ENCODE results near the gene FCSK. TPM values are rescaled to one million over a fixed set of nuclear protein-coding genes. Genes with fewer than 3 reads are reported as not detected.
A peak's percentile ranks its signal among the peaks of the same experiment; 100 is the strongest.

The FCSK gene
- total and polyA plus RNA-seq, 2 of the 13 experiments (the other 11 are each of a cell fraction or from before 2014, with no cell fraction given): 9.1 to 19.2 TPM

GRCh38 chr16:70470927-70471341 lies 16.5 kb downstream of the FCSK start (continued):
- TF ChIP-seq ZBTB37 (CRISPR knock-in tag; IDR thresholded peaks at IDR 0.05) (no peak), ZNF670 (CRISPR knock-in tag; IDR thresholded peaks at IDR 0.05; ENCODE audit: borderline replicate concordance) (no peak), DMAP1 (CRISPR knock-in tag; IDR thresholded peaks at IDR 0.05) (no peak), PITX1 (CRISPR knock-in tag; IDR thresholded peaks at IDR 0.05) (peak; percentile 54; the same call in 1 of the 2 replicates), SMARCE1 (IDR thresholded peaks at IDR 0.05; ENCODE audit: borderline replicate concordance) (no peak), PCBP2 (optimal IDR thresholded peaks at IDR 0.05; ENCODE audit: low read depth, low read length, poor library complexity, severe bottlenecking) (no peak), NFKBIZ (CRISPR knock-in tag; IDR thresholded peaks at IDR 0.05) (no peak), ZNF382 (CRISPR knock-in tag; IDR thresholded peaks at IDR 0.05; ENCODE audit: borderline replicate concordance) (no peak), MAZ (IDR thresholded peaks at IDR 0.05; ENCODE audit: borderline replicate concordance, low read depth, low read length) (no peak; the same call in 1 of the 2 replicates), MAZ (CRISPR knock-in tag; IDR thresholded peaks at IDR 0.05; ENCODE audit: low read depth) (peak; percentile 85), RBAK (CRISPR knock-in tag; IDR thresholded peaks at IDR 0.05) (peak; percentile 63; the same call in 1 of the 2 replicates), ZNF615 (CRISPR knock-in tag; IDR thresholded peaks at IDR 0.05; ENCODE audit: borderline replicate concordance) (no peak), ZNF414 (CRISPR knock-in tag; IDR thresholded peaks at IDR 0.05) (no peak), RARA (CRISPR knock-in tag; IDR thresholded peaks at IDR 0.05) (no peak), TBX2 (CRISPR knock-in tag; IDR thresholded peaks at IDR 0.05; ENCODE audit: borderline replicate concordance) (peak; percentile 44; the same call in 1 of the 2 replicates), LCORL (IDR thresholded peaks at IDR 0.05) (no peak), LCORL (CRISPR knock-in tag; IDR thresholded peaks at IDR 0.05) (no peak), PLRG1 (conservative IDR thresholded peaks at IDR 0.05) (no peak), TARDBP (CRISPR knock-in tag; IDR thresholded peaks at IDR 0.05) (peak; percentile 41; the same call in 1 of the 2 replicates), ZNF354B (CRISPR knock-in tag; IDR thresholded peaks at IDR 0.05) (no peak), ZNF510 (CRISPR knock-in tag; IDR thresholded peaks at IDR 0.05; ENCODE audit: low read depth) (no peak), ZNF746 (CRISPR knock-in tag; IDR thresholded peaks at IDR 0.05) (no peak), SUZ12 (IDR thresholded peaks at IDR 0.05; ENCODE audit: low read depth, low read length) (no peak), ZNF121 (CRISPR knock-in tag; IDR thresholded peaks at IDR 0.05) (no peak)
- TF ChIP-seq, protein P1, sequence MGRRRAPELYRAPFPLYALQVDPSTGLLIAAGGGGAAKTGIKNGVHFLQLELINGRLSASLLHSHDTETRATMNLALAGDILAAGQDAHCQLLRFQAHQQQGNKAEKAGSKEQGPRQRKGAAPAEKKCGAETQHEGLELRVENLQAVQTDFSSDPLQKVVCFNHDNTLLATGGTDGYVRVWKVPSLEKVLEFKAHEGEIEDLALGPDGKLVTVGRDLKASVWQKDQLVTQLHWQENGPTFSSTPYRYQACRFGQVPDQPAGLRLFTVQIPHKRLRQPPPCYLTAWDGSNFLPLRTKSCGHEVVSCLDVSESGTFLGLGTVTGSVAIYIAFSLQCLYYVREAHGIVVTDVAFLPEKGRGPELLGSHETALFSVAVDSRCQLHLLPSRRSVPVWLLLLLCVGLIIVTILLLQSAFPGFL (CRISPR knock-in tag; IDR thresholded peaks at IDR 0.05): no peak
- TF ChIP-seq, protein P2, sequence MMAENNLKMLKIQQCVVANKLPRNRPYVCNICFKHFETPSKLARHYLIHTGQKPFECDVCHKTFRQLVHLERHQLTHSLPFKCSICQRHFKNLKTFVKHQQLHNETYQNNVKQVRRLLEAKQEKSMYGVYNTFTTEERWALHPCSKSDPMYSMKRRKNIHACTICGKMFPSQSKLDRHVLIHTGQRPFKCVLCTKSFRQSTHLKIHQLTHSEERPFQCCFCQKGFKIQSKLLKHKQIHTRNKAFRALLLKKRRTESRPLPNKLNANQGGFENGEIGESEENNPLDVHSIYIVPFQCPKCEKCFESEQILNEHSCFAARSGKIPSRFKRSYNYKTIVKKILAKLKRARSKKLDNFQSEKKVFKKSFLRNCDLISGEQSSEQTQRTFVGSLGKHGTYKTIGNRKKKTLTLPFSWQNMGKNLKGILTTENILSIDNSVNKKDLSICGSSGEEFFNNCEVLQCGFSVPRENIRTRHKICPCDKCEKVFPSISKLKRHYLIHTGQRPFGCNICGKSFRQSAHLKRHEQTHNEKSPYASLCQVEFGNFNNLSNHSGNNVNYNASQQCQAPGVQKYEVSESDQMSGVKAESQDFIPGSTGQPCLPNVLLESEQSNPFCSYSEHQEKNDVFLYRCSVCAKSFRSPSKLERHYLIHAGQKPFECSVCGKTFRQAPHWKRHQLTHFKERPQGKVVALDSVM (CRISPR knock-in tag; IDR thresholded peaks at IDR 0.05): no peak
- TF ChIP-seq, protein P3, sequence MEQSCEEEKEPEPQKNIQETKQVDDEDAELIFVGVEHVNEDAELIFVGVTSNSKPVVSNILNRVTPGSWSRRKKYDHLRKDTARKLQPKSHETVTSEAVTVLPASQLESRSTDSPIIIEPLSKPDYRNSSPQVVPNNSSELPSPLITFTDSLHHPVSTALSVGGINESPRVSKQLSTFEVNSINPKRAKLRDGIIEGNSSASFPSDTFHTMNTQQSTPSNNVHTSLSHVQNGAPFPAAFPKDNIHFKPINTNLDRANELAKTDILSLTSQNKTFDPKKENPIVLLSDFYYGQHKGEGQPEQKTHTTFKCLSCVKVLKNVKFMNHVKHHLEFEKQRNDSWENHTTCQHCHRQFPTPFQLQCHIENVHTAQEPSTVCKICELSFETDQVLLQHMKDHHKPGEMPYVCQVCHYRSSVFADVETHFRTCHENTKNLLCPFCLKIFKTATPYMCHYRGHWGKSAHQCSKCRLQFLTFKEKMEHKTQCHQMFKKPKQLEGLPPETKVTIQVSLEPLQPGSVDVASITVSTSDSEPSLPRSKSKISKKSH (CRISPR knock-in tag; IDR thresholded peaks at IDR 0.05; ENCODE audit: borderline replicate concordance): no peak

Data from HepG2 (cell line).